GM19463 (cell line): Measurements from ENCODE around the gene HES6.

Experiments used
- ATAC-seq: cut with Tn5 transposase; IDR thresholded peaks from one replicate; pipeline ENCODE4 v1.9.1; 2021; ENCODE audit warnings: mild to moderate bottlenecking, moderate library complexity; ENCODE audit not compliant: unreplicated experiment

The HES6 gene

GRCh38 chr2:238239863-238240756 lies at the start of gene HES6:
TSS of gene HES6 (minus strand) at chr2:238240038. CDS start at chr2:238239905, 133 bp downstream.
- ATAC-seq, result peak; percentile 83

GRCh38 chr2:238289574-238289973 lies 49.7 kb upstream of the HES6 start:
- ATAC-seq, result no peak

- ATAC-seq, result peak; percentile 85
Observed at GRCh38 chr2:238288650-238289573, 49.1 kb upstream of the HES6 start.

- peak; percentile 27 for ATAC-seq
Observed at GRCh38 chr2:238287737-238288649, 48.2 kb upstream of the HES6 start, which contains the start of gene PER2. TSS of gene PER2 (minus strand) at chr2:238288610. CDS start at chr2:238277936, 10,674 bp downstream.

- no peak for ATAC-seq
Observed at GRCh38 chr2:238286987-238287736, 47.3 kb upstream of the HES6 start.

GRCh38 chr2:238286551-238286950 lies 46.7 kb upstream of the HES6 start:
- ATAC-seq, result no peak

- ATAC-seq, result no peak
Observed at GRCh38 chr2:238286095-238286494, 46.3 kb upstream of the HES6 start.

GRCh38 chr2:238285653-238286082 lies 45.8 kb upstream of the HES6 start:
- no peak for ATAC-seq

GRCh38 chr2:238284802-238285515 lies 45.1 kb upstream of the HES6 start:
- ATAC-seq, result no peak

GRCh38 chr2:238282861-238283738 lies 43.3 kb upstream of the HES6 start:
- no peak for ATAC-seq

GRCh38 chr2:238281826-238282480 lies 42.1 kb upstream of the HES6 start:
- no peak for ATAC-seq

- no peak for ATAC-seq
Observed at GRCh38 chr2:238280083-238280825, 40.4 kb upstream of the HES6 start.

- ATAC-seq, result no peak
Observed at GRCh38 chr2:238279324-238279682, 39.5 kb upstream of the HES6 start.

GRCh38 chr2:238278626-238279323 lies 38.9 kb upstream of the HES6 start:
- ATAC-seq, result no peak

- no peak for ATAC-seq
Observed at GRCh38 chr2:238277695-238278094, 37.9 kb upstream of the HES6 start.

GRCh38 chr2:238274152-238274865 lies 34.5 kb upstream of the HES6 start:
- ATAC-seq, result no peak
